K562 (cell line): ENCODE data around the gene ZNF473. TPM values are rescaled to one million over a fixed set of nuclear protein-coding genes. Genes with fewer than 3 reads are reported as not detected.

Experiments
- ARID3A ChIP-seq: IDR thresholded peaks from 2 replicates; pipeline ENCODE4 v1.6.1; 2012; ENCODE audit warnings: low read depth, low read length, improper control_type of control experiment, borderline replicate concordance
- BRD9 ChIP-seq: fragments of 450-650 bp; IDR thresholded peaks from 2 replicates; pipeline ENCODE4 v1.6.1; 2018; ENCODE audit warnings: low read depth; ENCODE audit not compliant: partially characterized antibody
- C11orf30 ChIP-seq: fragments of 450-650 bp; IDR thresholded peaks from 2 replicates; pipeline ENCODE4 v1.6.1; 2016; ENCODE audit warnings: low read depth, mild to moderate bottlenecking
- CBFB ChIP-seq: sonication (generic); formaldehyde crosslinking; IDR thresholded peaks from 2 replicates; pipeline ENCODE4 v1.4.0; 2020; ENCODE audit warnings: mild to moderate bottlenecking, missing genetic modification reagents
- E2F3 ChIP-seq: fragments of 250-450 bp; sonication (Bioruptor Pico); IDR thresholded peaks from 2 replicates; pipeline ENCODE4 v1.4.0; 2020; ENCODE audit warnings: mild to moderate bottlenecking
- GABPA ChIP-seq: fragments of 200-800 bp; sonication (Bioruptor generic); conservative IDR thresholded peaks from 2 replicates; pipeline ENCODE4 v1.6.1; 2016; ENCODE audit warnings: low read depth, missing genetic modification characterization, missing compliant biosample characterization
- HDAC3 ChIP-seq: fragments of 450-650 bp; IDR thresholded peaks from 2 replicates; pipeline ENCODE4 v1.6.1; 2018; ENCODE audit warnings: borderline replicate concordance, mild to moderate bottlenecking, moderate library complexity; ENCODE audit not compliant: partially characterized antibody
- HEY1 ChIP-seq: fragments of 250-450 bp; sonication (Bioruptor Pico); IDR thresholded peaks from 2 replicates; pipeline ENCODE4 v1.5.0; 2020; ENCODE audit warnings: mild to moderate bottlenecking, moderate library complexity, borderline replicate concordance
- IRF9 ChIP-seq: fragments of 450-650 bp; IDR thresholded peaks from 2 replicates; pipeline ENCODE4 v1.6.1; 2016; ENCODE audit warnings: missing biosample characterization, missing genetic modification characterization
- KLF13 ChIP-seq: fragments of 450-650 bp; IDR thresholded peaks from 2 replicates; pipeline ENCODE4 v1.6.1; 2016; ENCODE audit warnings: missing genetic modification characterization, low read depth, mild to moderate bottlenecking, missing compliant biosample characterization, moderate library complexity, borderline replicate concordance
- MCM7 ChIP-seq, 2 experiments: fragments of 450-650 bp; IDR thresholded peaks; 2 replicates each; pipeline ENCODE4 v1.6.1; 2016 to 2018
- NFXL1 ChIP-seq: fragments of 450-650 bp; formaldehyde crosslinking; IDR thresholded peaks from 2 replicates; pipeline ENCODE4 v1.4.0; 2021; ENCODE audit warnings: mild to moderate bottlenecking
- PHB2 ChIP-seq: fragments of 450-650 bp; IDR thresholded peaks from 2 replicates; pipeline ENCODE4 v1.6.1; 2017; ENCODE audit warnings: low read depth
- SIN3B ChIP-seq: fragments of 450-650 bp; IDR thresholded peaks from 2 replicates; pipeline ENCODE4 v1.6.1; 2017; ENCODE audit warnings: low read depth, mild to moderate bottlenecking, moderate library complexity
- THAP12 ChIP-seq: fragments of 250-450 bp; sonication (Bioruptor Pico); IDR thresholded peaks from 2 replicates; pipeline ENCODE4 v1.9.0; 2021; ENCODE audit warnings: mild to moderate bottlenecking, inconsistent platforms
- U2AF1 ChIP-seq: fragments of 200-400 bp; formaldehyde crosslinking; optimal IDR thresholded peaks from 2 replicates; pipeline ENCODE3; 2017; ENCODE audit warnings: mild to moderate bottlenecking, low read depth, low read length, moderate library complexity
- ZBTB5 ChIP-seq: fragments of 450-650 bp; IDR thresholded peaks from 2 replicates; pipeline ENCODE4 v1.6.1; 2017; ENCODE audit warnings: antibody characterized with exemption
- ZNF140 ChIP-seq: fragments of 250-450 bp; sonication (Bioruptor Pico); IDR thresholded peaks from 2 replicates; pipeline ENCODE4 v1.8.0; 2021; ENCODE audit warnings: moderate library complexity, mild to moderate bottlenecking, inconsistent platforms
- ZNF707 ChIP-seq: fragments of 250-450 bp; sonication (Bioruptor Pico); conservative IDR thresholded peaks from 2 replicates; pipeline ENCODE4 v1.8.0; 2022; ENCODE audit warnings: inconsistent platforms, mild to moderate bottlenecking, moderate library complexity
- ZNF780A ChIP-seq: fragments of 250-450 bp; sonication (Bioruptor Pico); IDR thresholded peaks from 2 replicates; pipeline ENCODE4 v1.5.0; 2021; ENCODE audit warnings: mild to moderate bottlenecking
- polyA plus RNA-seq, 8 experiments: library from polyadenylated mRNA; depleted of rRNA in 4 of 8; stranded (reverse) in 5 of 8; unstranded in 3 of 8; fragments of >200 nt; fragmentation: Nextera tagmentation in 2 of 8; fragmentation: Illumina TruSeq in 1 of 8; extraction: Ambion mirVana in 2 of 8; extraction: Trizol in 1 of 8; gene quantifications; 2 replicates each; pipeline versions ENCODE4 v1.2.1 to v1.2.3, GENCODE V29; 2011 to 2014; ENCODE audit warnings: inconsistent platforms in 1 of 8, missing spikeins in 1 of 8
- total RNA-seq, 7 experiments: library from RNA; depleted of rRNA in 6 of 7; stranded (reverse); fragments of >200 nt in 6 of 7; fragmentation: Illumina TruSeq in 2 of 7; extraction: Trizol in 2 of 7; gene quantifications; 2 replicates each; pipeline versions ENCODE4 v1.2.1 to v1.2.3, GENCODE V29; 2011 to 2021; ENCODE audit warnings: low replicate concordance in 1 of 7

ZNF473 gene
- total and polyA plus RNA-seq, 9 of the 15 experiments (the other 6 are each of a cell fraction or from before 2014, with no cell fraction given): 8.2 to 34.0 (median 28.5) TPM

GRCh38 chr19:50025022-50025793 lies 597 bp upstream of the ZNF473 start, which contains the start of gene VRK3 (continued):
- TF ChIP-seq THAP12 (CRISPR knock-in tag) (no peak), MCM7 (IDR thresholded peaks at IDR 0.05) (no peak), E2F3 (CRISPR knock-in tag) (no peak), CBFB (CRISPR knock-in tag) (no peak), ZNF140 (no peak), GABPA (tag) (peak; percentile 90), C11orf30 (no peak; the same call in 1 of the 2 replicates), U2AF1 (no peak), SIN3B (peak; percentile 58; the same call in 1 of the 2 replicates), HDAC3 (no peak), KLF13 (tag) (no peak), PHB2 (no peak), ZNF780A (CRISPR knock-in tag) (no peak), ARID3A (peak; percentile 80; the same call in 1 of the 2 replicates), NFXL1 (CRISPR knock-in tag) (no peak), ZNF707 (CRISPR knock-in tag) (no peak), IRF9 (tag) (no peak), ZBTB5 (no peak), HEY1 (no peak), BRD9 (no peak)
